KOPT-K1 (cell line): Measurements from ENCODE around the gene SLC16A9.

Experiments
- H3K27ac ChIP-seq: fragments of 200-600 bp; sonication (generic); 2 replicates; pipeline ENCODE4 v1.5.1; 2016; ENCODE audit warnings: antibody characterized with exemption, mild to moderate bottlenecking, low read depth, low read length; ENCODE audit not compliant: poor library complexity, severe bottlenecking
- H3K36me3 ChIP-seq: fragments of 200-600 bp; sonication (generic); 2 replicates; pipeline ENCODE4 v1.5.1; 2017; ENCODE audit warnings: antibody characterized with exemption, mild to moderate bottlenecking, low read length, moderate library complexity; ENCODE audit not compliant: insufficient read depth
- H3K9me3 ChIP-seq: fragments of 200-600 bp; sonication (generic); 2 replicates; pipeline ENCODE4 v1.5.1; 2017; ENCODE audit warnings: antibody characterized with exemption, low read length, mild to moderate bottlenecking; ENCODE audit not compliant: insufficient read depth, poor library complexity, severe bottlenecking

The SLC16A9 gene

DNA sequence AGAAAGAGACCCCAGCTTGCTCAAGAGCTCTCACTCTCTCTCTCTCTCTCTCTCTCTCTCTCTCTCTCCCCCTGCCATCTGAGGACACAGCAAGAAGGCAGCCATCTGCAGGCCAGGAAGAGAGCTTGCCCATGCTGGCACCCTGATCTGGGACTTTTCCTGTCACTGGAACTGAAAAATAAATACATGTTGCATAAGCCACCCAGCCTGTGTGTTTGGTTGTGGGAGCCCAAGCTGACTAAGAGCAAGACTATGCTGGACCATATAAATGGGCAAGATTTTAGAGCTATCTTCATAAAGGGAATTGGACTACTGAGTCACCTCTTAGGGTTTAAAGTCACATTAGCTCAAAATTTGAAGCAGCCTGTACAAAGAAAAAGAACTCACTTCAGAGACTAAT is 98.6 kb downstream of the SLC16A9 start:
- no peak overlapping the region for H3K27ac ChIP-seq
- no peaks in the 10 kb centered on the region for H3K9me3 ChIP-seq
- no peaks in the 10 kb centered on the region for H3K36me3 ChIP-seq

DNA sequence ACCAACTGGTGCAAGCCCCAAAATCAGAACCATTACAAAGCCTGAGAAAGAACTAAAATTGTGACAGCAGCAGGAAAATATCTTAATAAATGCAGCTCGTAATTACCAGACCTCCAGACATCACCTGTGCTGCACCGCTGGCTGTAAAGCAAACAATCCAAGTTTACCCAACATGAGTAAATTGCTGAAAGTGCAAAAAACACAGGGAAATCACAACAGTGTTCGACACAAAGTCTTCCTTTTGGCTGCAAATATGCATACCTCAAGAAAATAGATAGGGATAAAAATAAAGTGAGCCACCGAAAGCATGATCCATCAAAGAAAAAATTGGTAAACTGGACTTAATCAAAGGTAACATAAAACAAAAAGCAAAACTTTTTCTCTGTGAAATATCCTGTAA is 101.7 kb downstream of the SLC16A9 start:
- no peak overlapping the region for H3K27ac ChIP-seq
- H3K36me3 ChIP-seq: no peaks in the 10 kb centered on the region
- H3K9me3 ChIP-seq: no peaks in the 10 kb centered on the region

- H3K27ac ChIP-seq: no peak overlapping the region
- no peaks in the 10 kb centered on the region for H3K9me3 ChIP-seq
- H3K36me3 ChIP-seq: no peaks in the 10 kb centered on the region
Observed at GRCh38 chr10:59606551-59606961, 103.1 kb downstream of the SLC16A9 start.

DNA sequence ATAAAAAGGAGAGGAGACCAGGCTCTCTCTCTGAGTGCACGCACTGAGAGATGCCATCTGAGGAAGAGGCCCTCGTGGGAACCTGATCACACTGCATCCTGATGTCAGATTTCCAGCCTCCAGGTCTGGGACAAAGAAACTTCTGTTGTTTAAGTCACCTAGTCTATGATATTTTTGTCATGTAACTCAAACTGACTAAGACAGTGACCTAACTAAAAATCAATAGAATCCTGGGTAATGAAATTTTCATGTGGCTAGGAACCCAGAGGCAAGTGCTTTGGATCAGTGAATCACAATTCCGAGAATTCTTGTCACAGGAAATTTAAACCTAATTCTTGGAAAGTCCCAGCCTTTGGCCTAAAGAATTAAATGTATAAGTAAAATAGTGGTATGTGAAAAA is 107.7 kb downstream of the SLC16A9 start:
- Histone ChIP-seq H3K9me3 (no peaks in the 10 kb centered on the region), H3K27ac (no peak overlapping the region), H3K36me3 (no peaks in the 10 kb centered on the region)
